Measurements from ENCODE around the gene GRM7. TPM values are rescaled to one million over a fixed set of nuclear protein-coding genes. Genes with fewer than 3 reads are reported as not detected.

Gene GRM7
- total RNA-seq, 2 experiments from 2014 or later: not detected

- DNase-seq (ENCODE audit: low spot score): no peak
- ChIA-PET CTCF (ENCODE audit: unreplicated experiment) (no interaction called here), POLR2A (interaction anchor here (0.6 to 1.4 kb wide), 2 partner anchors 8 to 12 kb away, joined by 3 read pairs; no protein-coding TSS in a partner anchor)
- BruUV-seq (replicated peaks): no TSS peak
- no peaks in the 10 kb centered on the region for H3K36me3 ChIP-seq (ENCODE audit: insufficient read depth, low read length)
- TF ChIP-seq CTCF (conservative IDR thresholded peaks at IDR 0.05; ENCODE audit: low read length) (no peak), EZH2phosphoT487 (IDR thresholded peaks at IDR 0.05; ENCODE audit: borderline replicate concordance, low read depth, low read length) (no peak)
- no peaks in the 10 kb centered on the region for H3K9me3 ChIP-seq (ENCODE audit: low read length)
- no peaks in the 10 kb centered on the region for H3K9me2 ChIP-seq (ENCODE audit: insufficient read depth, low read length)
- no peaks in the 10 kb centered on the region for H4K20me1 ChIP-seq (ENCODE audit: insufficient read depth, low read length)
- no peaks in the 10 kb centered on the region for H3K79me2 ChIP-seq (ENCODE audit: insufficient read depth, low read depth, low read length)
- no peak overlapping the region for H2AFZ ChIP-seq (ENCODE audit: low read length)
- no peak overlapping the region for H3K27ac ChIP-seq (ENCODE audit: low read depth, low read length, poor library complexity, severe bottlenecking)
- no peak overlapping the region for H3K4me2 ChIP-seq (ENCODE audit: low read length)
- intact Hi-C loops (cut with micrococcal nuclease; ENCODE audit: unreplicated experiment): no loop called here
- H3K4me1 ChIP-seq (ENCODE audit: insufficient read depth, low read length, poor library complexity, severe bottlenecking): peaks cover 9% of the 10 kb centered on the region
- H3K4me3 ChIP-seq (ENCODE audit: low read depth, low read length, poor library complexity, severe bottlenecking): no peak overlapping the region
These were observed 835.4 kb downstream of the GRM7 start for GRCh38 chr3:7696320-7696719.

- TF ChIP-seq EZH2phosphoT487 (IDR thresholded peaks at IDR 0.05; ENCODE audit: borderline replicate concordance, low read depth, low read length) (no peak), CTCF (conservative IDR thresholded peaks at IDR 0.05; ENCODE audit: low read length) (no peak)
- no peaks in the 10 kb centered on the region for H4K20me1 ChIP-seq (ENCODE audit: insufficient read depth, low read length)
- ChIA-PET CTCF (ENCODE audit: unreplicated experiment) (no interaction called here), POLR2A (interaction anchor here (0.5 to 0.8 kb wide), 2 partner anchors 9 to 16 kb away, joined by 4 to 5 read pairs; no protein-coding TSS in a partner anchor)
- no peak overlapping the region for H3K4me3 ChIP-seq (ENCODE audit: low read depth, low read length, poor library complexity, severe bottlenecking)
- no peaks in the 10 kb centered on the region for H3K79me2 ChIP-seq (ENCODE audit: insufficient read depth, low read depth, low read length)
- intact Hi-C loops (cut with micrococcal nuclease; ENCODE audit: unreplicated experiment): no loop called here
- H3K4me1 ChIP-seq (ENCODE audit: insufficient read depth, low read length, poor library complexity, severe bottlenecking): peaks cover 8% of the 10 kb centered on the region
- DNase-seq (ENCODE audit: low spot score): no peak
- BruUV-seq (replicated peaks): no TSS peak
- H3K4me2 ChIP-seq (ENCODE audit: low read length): no peak overlapping the region
- no peaks in the 10 kb centered on the region for H3K9me3 ChIP-seq (ENCODE audit: low read length)
- H2AFZ ChIP-seq (ENCODE audit: low read length): no peak overlapping the region
- no peaks in the 10 kb centered on the region for H3K36me3 ChIP-seq (ENCODE audit: insufficient read depth, low read length)
- H3K27ac ChIP-seq (ENCODE audit: low read depth, low read length, poor library complexity, severe bottlenecking): no peak overlapping the region
- no peaks in the 10 kb centered on the region for H3K9me2 ChIP-seq (ENCODE audit: insufficient read depth, low read length)
These were observed 836.6 kb downstream of the GRM7 start for GRCh38 chr3:7697548-7697947.

- Histone ChIP-seq H3K4me1 (ENCODE audit: insufficient read depth, low read length, poor library complexity, severe bottlenecking) (no peaks in the 10 kb centered on the region), H3K27ac (ENCODE audit: low read depth, low read length, poor library complexity, severe bottlenecking) (no peak overlapping the region), H3K4me2 (ENCODE audit: low read length) (no peak overlapping the region), H3K9me3 (ENCODE audit: low read length) (no peaks in the 10 kb centered on the region), H3K79me2 (ENCODE audit: insufficient read depth, low read depth, low read length) (no peaks in the 10 kb centered on the region), H4K20me1 (ENCODE audit: insufficient read depth, low read length) (no peaks in the 10 kb centered on the region), H3K4me3 (ENCODE audit: low read depth, low read length, poor library complexity, severe bottlenecking) (no peak overlapping the region), H3K9me2 (ENCODE audit: insufficient read depth, low read length) (no peaks in the 10 kb centered on the region), H2AFZ (ENCODE audit: low read length) (no peak overlapping the region), H3K36me3 (ENCODE audit: insufficient read depth, low read length) (no peaks in the 10 kb centered on the region)
- ChIA-PET POLR2A (interaction anchor here (0.7 kb wide), 1 partner anchor 31 kb away, joined by 3 read pairs; no protein-coding TSS in a partner anchor), CTCF (ENCODE audit: unreplicated experiment) (no interaction called here)
- intact Hi-C loops (cut with micrococcal nuclease; ENCODE audit: unreplicated experiment): no loop called here
- DNase-seq (ENCODE audit: low spot score): no peak
- BruUV-seq (replicated peaks): no TSS peak
- no peak for TF ChIP-seq CTCF (conservative IDR thresholded peaks at IDR 0.05; ENCODE audit: low read length)
- TF ChIP-seq EZH2phosphoT487 (IDR thresholded peaks at IDR 0.05; ENCODE audit: borderline replicate concordance, low read depth, low read length): no peak
These were observed 839.6 kb downstream of the GRM7 start for GRCh38 chr3:7700539-7700938.
